ENCODE measurements around the gene KRT32.
"Not testable (repeated sequence)": the region's sequence is repeated elsewhere in the genome, so short reads cannot be mapped to it uniquely, and the experiment has no call there.

KRT32 gene

DNA sequence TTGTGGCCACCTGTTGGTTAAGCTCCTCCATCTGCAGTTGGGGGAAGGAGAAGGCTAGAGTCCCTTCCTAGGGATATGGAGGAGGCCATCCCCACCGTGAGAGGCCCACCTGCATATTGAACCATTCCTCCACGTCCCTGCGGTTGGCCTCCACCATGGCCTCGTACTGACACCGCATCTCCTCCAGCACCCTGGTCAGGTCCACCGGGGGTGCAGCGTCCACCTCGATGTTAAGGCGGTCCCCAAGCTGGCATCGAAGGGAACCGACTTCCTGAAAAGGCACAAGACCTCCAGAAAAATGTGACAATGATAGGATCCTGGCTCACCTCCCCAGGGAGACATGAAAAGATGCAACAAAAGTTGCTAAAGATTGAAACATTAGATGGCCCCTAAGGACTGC lies 3.0 kb downstream of the KRT32 start:
- DNase-seq (ENCODE audit: low read depth), result no peak

DNA sequence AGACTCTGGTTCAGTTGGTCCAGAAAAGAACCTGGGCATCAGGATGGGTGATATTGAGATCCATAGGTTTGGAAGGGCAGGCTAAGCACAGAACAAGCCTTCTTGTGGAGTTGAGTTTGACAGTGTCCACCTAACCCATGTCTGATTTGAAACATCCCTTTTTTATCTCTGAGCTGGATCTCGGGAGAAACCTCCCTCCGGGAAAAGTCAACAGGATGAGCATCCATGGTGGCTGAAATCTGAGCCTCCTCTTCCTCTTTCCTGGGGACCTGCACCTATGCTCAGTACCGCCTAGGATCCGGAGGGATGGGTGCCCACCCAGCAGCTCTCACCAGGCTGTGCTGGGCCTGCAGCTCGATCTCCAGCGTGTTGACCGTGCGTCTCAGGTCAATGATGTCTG lies 3.4 kb downstream of the KRT32 start:
- no peak for DNase-seq (ENCODE audit: low read depth)

DNA sequence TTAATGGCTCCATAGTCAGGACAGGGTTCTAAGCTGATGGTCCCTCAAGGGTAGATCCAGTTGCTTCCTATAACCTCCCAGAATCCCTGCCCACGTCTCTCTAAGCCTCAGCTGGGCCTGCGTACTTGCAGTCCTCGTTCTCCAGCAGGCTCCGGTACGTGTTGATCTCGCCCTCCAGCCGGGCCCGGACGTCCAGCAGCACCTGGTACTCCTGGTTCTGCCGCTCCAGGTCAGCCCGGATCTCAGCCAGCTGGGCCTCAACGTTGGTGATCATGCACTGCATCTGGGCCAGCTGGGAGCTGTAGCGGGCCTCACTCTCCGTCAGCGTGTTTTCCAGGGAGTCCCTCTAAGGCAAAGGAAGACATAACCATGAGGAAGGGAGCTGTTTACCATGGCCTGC lies 4.5 kb downstream of the KRT32 start:
- no peak for DNase-seq (ENCODE audit: low read depth)

GRCh38 chr17:41457676-41458075 lies 9.5 kb downstream of the KRT32 start:
- DNase-seq (ENCODE audit: low read depth), result no peak

GRCh38 chr17:41456204-41456603 lies 11.0 kb downstream of the KRT32 start:
- no peak for DNase-seq (ENCODE audit: low read depth)

DNA sequence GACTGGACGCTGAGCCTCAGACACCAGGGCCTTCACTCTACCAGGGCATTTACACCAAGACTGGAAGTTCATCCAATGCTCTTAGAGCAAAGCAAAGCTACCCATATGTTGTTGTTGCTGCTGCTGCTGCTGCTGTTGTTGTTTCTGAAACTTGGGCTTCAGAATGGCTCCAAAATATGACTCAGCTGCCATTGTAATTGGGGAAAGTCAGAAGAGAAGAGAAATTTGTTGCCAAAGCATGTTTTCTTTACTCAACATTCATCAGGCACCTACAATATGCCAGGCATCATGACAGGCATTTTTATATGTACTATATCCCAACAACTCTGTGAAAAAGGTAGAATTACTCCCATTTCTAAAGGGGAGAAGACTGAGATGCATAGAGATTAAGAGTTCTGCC lies 11.9 kb downstream of the KRT32 start:
- peak; percentile 52 for DNase-seq (ENCODE audit: low read depth)

- no peak for DNase-seq (ENCODE audit: low read depth)
Observed at GRCh38 chr17:41453066-41453465, 14.1 kb downstream of the KRT32 start.

DNA sequence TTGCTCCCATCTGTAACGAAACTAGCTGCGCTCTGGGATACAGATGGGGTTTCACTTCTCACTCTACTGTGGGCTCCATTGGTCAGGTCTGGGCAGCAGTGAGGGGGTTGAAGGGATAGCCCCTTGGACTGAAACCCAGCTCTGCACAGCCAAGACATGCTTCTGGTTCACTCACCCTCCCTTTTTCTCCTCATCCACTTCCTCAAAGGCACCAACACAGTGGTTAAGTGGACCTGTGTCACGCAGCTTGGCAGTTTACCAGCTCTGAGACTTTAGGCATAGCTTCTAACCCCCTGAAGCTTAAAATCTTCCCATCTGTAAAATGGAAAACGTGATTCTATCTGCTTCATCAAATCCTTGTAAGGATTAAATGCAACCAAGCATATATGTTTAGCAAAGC lies 14.9 kb downstream of the KRT32 start:
- DNase-seq (ENCODE audit: low read depth), result no peak

DNA sequence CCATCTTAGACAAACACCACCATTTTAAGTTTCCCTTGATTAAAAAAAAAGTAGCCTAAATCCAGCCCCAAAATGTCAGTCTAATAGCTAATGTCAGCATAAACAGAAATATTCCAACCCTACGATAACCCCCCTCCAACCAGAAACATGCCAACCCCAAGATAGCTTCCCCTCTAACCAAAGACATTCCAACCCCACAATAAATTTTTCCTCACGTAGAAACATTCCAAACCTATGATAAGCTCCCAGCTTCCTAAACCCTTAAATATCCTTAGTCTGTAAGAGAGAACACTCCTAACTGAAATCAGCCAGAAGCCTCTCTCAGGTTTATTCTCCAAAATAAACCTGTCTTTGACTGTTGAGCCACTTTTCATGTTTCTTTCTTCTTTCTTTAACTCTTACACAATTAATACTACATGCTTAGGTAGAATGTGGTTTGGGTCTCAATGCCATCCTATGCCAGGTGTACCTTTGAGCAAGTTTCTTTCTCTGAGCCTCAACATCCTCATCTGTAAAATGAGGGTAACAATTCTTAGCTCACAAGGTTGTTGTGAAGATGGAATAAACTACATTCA lies 15.9 kb downstream of the KRT32 start:
- no peak for DNase-seq (ENCODE audit: low read depth)

- DNase-seq (ENCODE audit: low read depth), result no peak
Observed at GRCh38 chr17:41449008-41449407, 18.2 kb downstream of the KRT32 start.

- no peak for DNase-seq (ENCODE audit: low read depth)
Observed at GRCh38 chr17:41448506-41448905, 18.7 kb downstream of the KRT32 start.

- no peak for DNase-seq (ENCODE audit: low read depth)
Observed at GRCh38 chr17:41446806-41447205, 20.4 kb downstream of the KRT32 start.

DNA sequence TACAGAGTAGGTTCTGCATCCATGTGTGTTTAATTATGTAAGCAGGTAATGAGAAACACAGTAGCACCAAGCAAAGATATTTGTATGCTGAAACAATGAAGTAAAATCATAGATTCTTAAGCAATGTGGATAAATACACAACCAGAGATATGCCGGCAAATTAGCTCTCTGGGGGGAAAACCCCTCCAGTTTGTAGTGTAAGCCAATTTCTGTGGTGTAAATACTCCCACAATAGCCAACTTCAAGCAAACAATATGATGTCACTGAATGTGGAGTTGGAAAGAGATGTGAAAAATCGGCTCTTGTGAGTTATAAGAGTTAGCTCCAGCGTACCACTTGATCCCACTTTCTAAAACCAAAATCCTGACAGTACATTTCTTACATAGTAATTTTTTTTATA lies 22.5 kb downstream of the KRT32 start:
- DNase-seq (ENCODE audit: low read depth), result no peak

- DNase-seq (ENCODE audit: low read depth), result peak; percentile 36
Observed at GRCh38 chr17:41444186-41444585, 23.0 kb downstream of the KRT32 start.

DNA sequence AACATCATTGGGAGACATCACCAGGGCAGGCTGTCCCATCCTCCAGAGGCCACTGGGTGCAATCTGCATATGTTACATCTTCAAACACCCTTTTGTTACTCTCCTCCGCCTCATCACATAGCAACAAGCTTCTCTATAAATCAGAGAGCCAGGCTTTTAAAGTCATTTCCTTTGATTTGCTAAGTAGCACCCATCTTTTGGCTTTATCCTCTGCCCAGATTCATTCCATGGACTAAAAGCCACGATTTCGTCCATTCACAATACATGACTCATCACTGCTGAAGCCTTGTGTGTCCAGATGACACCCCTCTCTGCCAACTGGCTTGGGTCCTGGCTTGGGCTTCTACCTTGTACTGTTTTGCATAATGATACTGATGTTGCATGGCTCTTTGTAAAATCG lies 24.4 kb downstream of the KRT32 start:
- peak; percentile 85 for DNase-seq (ENCODE audit: low read depth)

- DNase-seq (ENCODE audit: low read depth), result no peak
Observed at GRCh38 chr17:41440531-41441033, 26.6 kb downstream of the KRT32 start, which contains the start of gene KRT38. Gene KRT38, minus strand, starts transcription at chr17:41440983. Its CDS starts 62 bp downstream, at chr17:41440921.

DNA sequence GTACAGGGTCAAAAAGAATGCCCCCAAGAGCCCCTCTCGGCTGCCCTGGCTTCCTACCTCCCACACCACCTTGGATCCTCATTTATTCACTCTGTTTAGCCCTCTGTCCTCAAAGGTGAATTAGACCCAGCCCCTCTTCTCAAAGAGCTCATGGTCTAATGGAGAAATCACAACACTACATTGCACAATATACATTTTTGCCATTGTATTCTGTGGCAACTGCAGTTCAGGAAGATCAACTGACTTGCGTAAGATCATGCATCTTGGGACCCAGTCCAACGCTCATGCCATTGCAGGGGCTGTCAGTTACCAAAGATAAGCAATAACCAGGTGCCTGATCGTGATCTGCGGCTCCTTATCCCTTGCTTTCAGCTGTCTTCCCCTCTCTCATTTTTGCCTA lies 27.8 kb downstream of the KRT32 start:
- peak; percentile 71 for DNase-seq (ENCODE audit: low read depth)

- no peak for DNase-seq (ENCODE audit: low read depth)
Observed at GRCh38 chr17:41437769-41438168, 29.4 kb downstream of the KRT32 start.

DNA sequence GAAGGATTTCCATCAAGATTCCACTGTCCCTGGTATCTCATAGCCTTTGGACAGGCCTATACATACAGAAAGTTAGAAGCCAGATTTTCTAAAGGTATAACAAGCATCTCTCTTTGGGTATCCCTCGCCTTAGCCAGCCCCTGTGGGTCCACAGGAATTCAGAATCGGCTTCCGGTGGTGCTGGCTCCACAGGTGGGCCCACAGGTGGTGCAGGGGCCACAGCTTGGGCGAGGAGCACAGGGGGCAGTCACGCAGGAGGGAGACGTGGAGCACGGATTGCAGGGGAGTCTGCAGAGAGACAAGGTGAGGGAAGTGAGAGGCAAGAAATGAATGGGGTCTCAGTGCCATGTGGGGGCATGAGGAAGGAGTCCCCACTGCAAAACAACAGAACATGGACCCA lies 29.9 kb downstream of the KRT32 start:
- DNase-seq (ENCODE audit: low read depth), result no peak

- DNase-seq (ENCODE audit: low read depth), result no peak
Observed at GRCh38 chr17:41434415-41434814, 32.8 kb downstream of the KRT32 start.

- no peak for DNase-seq (ENCODE audit: low read depth)
Observed at GRCh38 chr17:41434005-41434404, 33.2 kb downstream of the KRT32 start.

DNA sequence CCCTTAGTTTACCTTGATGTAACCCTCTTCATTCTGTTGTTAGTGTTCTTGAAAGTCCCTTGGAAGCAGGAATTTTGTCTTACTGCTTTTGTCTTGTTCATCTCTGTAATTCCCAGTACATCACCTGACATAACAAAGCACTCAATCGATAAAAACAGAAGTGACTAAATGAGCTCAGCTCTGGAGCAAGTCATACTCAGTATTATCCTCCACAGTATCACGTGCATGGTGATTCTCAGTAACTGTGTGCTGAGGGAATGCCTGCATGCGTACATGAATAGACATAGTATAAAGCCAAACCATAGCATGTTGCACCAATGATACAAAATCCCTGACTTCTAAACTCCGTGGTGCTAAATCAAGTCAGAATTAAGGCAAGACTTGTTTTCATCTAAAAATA lies 33.6 kb downstream of the KRT32 start:
- no peak for DNase-seq (ENCODE audit: low read depth)

GRCh38 chr17:41430376-41430775 lies 36.8 kb downstream of the KRT32 start:
- DNase-seq (ENCODE audit: low read depth), result not testable (repeated sequence)

DNA sequence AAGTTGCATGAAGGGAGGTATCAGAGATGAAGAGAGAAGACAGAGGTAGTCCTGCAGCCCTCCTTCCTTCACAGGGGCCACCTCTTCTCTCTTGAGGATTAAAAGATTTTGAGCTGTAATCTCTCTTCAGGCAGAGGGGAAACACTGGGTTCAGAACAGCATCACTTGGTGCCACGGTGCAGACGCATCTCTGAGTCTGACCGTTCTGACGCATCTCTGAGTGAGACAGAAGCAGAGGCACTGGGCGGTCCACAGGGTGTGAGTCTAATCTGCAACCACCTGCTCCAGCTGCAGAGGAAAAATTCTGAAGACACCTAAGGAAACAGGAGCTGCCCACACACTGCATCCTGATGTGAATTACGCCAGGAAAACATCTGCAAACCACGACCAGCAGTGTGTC lies 37.5 kb downstream of the KRT32 start:
- no peak for DNase-seq (ENCODE audit: low read depth)
